GM19099 (cell line): ENCODE results near the gene TUBAL3.

Experiments
- POLR2A ChIP-seq: IDR thresholded peaks from 3 replicates; pipeline ENCODE4 v1.6.1; 2011; ENCODE audit warnings: low read depth; ENCODE audit not compliant: insufficient read length; ENCODE audit errors: extremely low read depth

TUBAL3 gene

GRCh38 chr10:5370493-5371352 lies 33.9 kb downstream of the TUBAL3 start:
- TF ChIP-seq POLR2A, result no peak

GRCh38 chr10:5369362-5370158 lies 35.1 kb downstream of the TUBAL3 start:
- TF ChIP-seq POLR2A, result no peak

GRCh38 chr10:5365928-5366327 lies 38.7 kb downstream of the TUBAL3 start:
- TF ChIP-seq POLR2A, result no peak

GRCh38 chr10:5364890-5365338 lies 39.7 kb downstream of the TUBAL3 start, which contains the start of gene UCN3:
TSS of gene UCN3 (plus strand) at chr10:5364966. CDS start at chr10:5373721, 8,755 bp downstream.
- no peak for TF ChIP-seq POLR2A

- TF ChIP-seq POLR2A, result no peak
These were observed 40.3 kb downstream of the TUBAL3 start for GRCh38 chr10:5364374-5364773.

GRCh38 chr10:5362873-5363272 lies 41.8 kb downstream of the TUBAL3 start:
- no peak for TF ChIP-seq POLR2A

- TF ChIP-seq POLR2A, result no peak
These were observed 42.7 kb downstream of the TUBAL3 start for GRCh38 chr10:5361966-5362365.

- TF ChIP-seq POLR2A, result no peak
These were observed 44.2 kb downstream of the TUBAL3 start for GRCh38 chr10:5360318-5360915.

GRCh38 chr10:5356302-5356763 lies 48.3 kb downstream of the TUBAL3 start:
- TF ChIP-seq POLR2A, result no peak

GRCh38 chr10:5355594-5356301 lies 48.9 kb downstream of the TUBAL3 start:
- no peak for TF ChIP-seq POLR2A

GRCh38 chr10:5354068-5354467 lies 50.6 kb downstream of the TUBAL3 start:
- no peak for TF ChIP-seq POLR2A

GRCh38 chr10:5349362-5349761 lies 55.3 kb downstream of the TUBAL3 start:
- no peak for TF ChIP-seq POLR2A

GRCh38 chr10:5346881-5347280 lies 57.7 kb downstream of the TUBAL3 start:
- no peak for TF ChIP-seq POLR2A

- no peak for TF ChIP-seq POLR2A
These were observed 59.9 kb downstream of the TUBAL3 start for GRCh38 chr10:5344746-5345145.

GRCh38 chr10:5343979-5344378 lies 60.6 kb downstream of the TUBAL3 start:
- TF ChIP-seq POLR2A, result no peak
